ENCODE measurements around the gene PTPRG.

Gene PTPRG

DNA sequence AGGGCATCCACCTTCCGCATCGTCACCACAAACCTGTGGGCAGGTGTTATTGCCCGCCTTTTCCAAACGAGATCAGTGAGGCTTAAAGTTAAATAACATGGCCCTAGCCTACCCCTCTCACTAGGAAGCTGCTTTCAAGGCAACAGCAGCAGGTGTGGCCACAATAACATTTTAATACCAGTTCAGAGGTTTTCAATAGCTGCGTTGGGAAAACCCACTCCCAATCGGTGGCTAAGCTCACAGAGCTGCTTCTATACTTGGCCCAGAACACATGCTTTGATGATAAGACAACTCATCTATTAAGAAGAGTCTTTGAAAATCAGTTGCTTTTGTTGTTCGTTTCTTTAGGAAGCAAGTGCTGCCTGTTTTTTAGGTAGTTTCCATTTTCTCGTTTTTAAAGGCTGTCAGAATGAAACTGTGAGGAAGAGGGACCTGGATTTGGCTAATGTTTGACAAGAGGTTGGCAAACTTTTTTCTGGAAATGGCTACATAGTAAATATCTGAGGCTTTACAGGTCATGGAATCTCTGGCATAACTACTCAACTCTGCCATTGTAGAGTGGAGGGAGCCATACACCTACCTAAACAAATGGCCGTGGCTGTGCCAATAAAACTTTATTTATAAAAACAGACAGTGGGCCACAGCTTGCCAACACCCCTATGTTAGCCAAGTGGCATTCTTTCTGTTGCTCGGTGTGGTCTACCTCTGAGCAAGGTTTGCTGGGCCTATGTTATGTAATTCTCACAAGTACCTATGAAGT, 632.4 kb downstream of the PTPRG start:
- DNase-seq (ENCODE audit: low read depth): no peak

DNA sequence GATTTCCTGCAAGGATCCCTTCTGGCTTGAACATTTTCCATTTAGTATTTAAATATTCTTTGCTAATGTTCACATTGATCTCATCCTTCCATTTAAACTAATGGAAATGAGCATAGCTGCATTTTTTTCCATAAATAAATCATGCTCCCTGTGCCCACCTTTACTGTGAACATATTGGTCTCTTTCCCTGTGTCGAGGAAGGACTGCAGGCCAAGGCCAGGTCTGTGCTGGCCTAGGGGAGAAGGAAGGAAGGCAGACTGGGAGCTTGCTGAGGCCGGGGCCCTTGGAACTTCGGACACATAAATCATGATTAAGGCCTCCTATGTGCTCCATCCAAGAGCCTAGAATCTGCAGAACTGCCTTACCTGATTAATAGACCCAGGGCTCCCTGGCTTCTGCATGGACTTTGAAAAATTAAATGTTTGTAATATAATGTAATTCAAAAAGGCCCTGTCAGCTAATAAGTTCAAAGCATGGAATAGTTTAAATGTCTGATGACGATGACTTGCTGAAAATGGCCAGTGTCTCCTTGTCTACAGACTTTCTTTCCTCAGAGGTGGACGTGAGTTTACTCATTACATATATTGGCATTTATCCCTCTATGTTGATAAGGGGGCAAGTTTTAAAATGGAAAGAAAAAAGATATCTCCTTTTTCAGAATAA, 636.1 kb downstream of the PTPRG start:
- DNase-seq (ENCODE audit: low read depth): no peak

GRCh38 chr3:62199126-62199525, 637.8 kb downstream of the PTPRG start:
- DNase-seq (ENCODE audit: low read depth): no peak

DNA sequence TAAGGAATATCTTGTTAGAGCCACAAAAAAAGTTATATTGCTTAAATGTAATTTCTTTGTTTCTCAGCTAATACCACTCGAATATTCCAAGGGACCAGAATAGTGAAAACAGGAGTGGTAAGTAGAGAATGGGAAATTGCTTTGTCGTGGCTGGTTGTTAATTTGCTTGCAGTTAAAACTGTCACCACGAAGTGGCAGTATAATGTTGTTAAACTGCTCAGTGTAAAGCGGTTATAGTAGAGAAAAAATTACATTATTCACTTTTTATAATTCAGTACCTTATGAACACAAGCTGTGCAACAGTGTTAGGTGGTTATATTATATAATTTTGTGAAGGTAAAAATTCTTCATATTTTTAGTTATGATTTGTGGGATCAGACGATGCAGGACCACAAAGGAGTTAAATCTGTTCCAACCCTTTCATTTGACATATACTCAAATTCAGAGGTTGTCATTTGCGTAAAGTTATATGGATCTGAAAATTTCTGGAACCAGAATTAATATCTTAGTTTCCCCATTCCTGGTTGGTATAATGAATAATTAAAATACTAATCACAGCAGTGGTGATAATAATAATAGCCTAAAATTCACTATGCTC, 640.2 kb downstream of the PTPRG start:
- no peak for DNase-seq (ENCODE audit: low read depth)

GRCh38 chr3:62203152-62203551, 641.8 kb downstream of the PTPRG start:
- no peak for DNase-seq (ENCODE audit: low read depth)

DNA sequence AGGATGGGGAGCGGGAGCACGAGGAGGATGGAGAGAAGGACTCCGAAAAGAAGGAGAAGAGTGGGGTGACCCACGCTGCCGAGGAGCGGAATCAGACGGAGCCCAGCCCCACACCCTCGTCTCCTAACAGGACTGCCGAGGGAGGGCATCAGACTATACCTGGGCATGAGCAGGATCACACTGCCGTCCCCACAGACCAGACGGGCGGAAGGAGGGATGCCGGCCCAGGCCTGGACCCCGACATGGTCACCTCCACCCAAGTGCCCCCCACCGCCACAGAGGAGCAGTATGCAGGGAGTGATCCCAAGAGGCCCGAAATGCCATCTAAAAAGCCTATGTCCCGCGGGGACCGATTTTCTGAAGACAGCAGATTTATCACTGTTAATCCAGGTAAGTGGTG, 642.2 kb downstream of the PTPRG start:
- DNase-seq (ENCODE audit: low read depth): no peak

DNA sequence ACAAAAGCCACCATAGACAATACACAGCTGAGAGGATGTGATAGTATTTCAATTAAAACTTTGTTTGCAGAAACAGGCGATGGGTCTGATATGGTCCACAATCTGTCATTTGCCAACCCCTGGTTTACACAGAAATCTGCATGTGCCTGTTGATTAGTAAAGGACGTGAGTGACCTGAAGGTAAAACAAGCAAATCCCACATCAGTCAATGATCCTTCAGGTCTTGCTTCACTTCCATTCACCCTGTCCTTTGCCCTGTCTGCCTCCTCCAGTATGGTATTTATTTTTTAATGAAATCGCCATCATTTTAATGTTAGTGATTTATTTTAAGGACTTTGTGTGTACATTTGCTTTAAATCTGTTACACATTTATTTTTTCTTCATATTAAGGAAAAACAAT, 645.8 kb downstream of the PTPRG start:
- DNase-seq (ENCODE audit: low read depth): no peak

GRCh38 chr3:62208385-62208784, 647.0 kb downstream of the PTPRG start:
- no peak for DNase-seq (ENCODE audit: low read depth)

GRCh38 chr3:62209101-62209500, 647.7 kb downstream of the PTPRG start:
- no peak for DNase-seq (ENCODE audit: low read depth)

DNA sequence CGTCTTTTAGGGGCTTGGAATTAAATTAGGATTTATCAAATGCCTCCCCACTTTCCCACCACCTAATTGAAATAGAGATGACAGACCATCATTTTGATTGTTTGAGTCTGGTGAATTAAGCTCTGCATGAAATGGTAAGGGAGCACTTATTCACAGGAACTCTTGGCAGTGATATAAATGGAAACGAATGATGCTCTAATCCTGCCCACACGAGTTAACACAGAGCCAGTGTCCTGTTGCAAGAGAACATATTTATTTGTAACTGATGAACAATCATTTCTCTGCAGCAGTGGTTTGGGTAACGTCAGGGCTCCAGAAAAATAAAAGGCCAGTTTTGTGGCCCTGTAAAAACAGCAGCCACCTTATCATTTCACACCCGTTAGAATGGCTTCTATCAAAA, 648.6 kb downstream of the PTPRG start:
- no peak for DNase-seq (ENCODE audit: low read depth)

GRCh38 chr3:62211675-62212429, 650.5 kb downstream of the PTPRG start:
- DNase-seq (ENCODE audit: low read depth): no peak

DNA sequence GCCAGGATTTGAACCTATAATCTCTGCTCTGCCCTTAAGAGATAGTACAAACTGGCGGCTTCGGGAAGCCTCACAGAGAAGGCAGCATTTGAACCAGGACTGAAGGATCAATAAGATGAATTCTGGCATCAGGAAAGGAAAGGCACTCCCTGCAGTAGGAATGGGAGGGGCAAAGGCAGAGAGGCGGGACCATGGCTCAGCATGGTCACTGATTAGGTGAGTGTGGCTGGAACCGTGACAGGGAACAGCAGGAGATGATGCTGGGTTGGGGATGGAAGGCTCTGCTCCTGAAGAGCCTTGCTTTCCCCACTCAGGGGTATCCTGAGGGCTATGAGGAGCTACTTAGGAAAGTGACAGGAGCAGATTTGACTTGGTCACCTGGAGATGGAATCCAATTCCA, 653.5 kb downstream of the PTPRG start:
- no peak for DNase-seq (ENCODE audit: low read depth)

- no peak for DNase-seq (ENCODE audit: low read depth)
Observed at GRCh38 chr3:62220616-62221015, 659.2 kb downstream of the PTPRG start.

DNA sequence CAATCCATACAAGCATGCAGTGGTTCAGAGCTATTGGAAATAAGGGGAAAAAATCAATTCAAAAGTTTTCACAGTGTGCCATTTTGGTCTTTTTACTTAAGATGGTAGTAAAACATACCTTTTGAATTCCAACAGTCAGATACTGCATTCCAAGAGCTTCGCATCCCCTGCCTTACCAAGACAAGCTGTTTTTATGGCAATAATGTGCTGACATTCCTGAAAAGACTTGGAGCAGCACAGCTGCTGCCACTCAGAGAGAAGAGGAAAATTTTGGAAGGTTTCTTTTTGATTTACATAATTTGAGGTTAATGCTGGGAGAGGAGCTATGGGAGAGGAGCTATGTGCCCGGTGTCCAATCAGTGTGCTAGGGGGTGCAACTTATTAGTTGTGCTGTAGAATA, 663.7 kb downstream of the PTPRG start:
- DNase-seq (ENCODE audit: low read depth): no peak

GRCh38 chr3:62226601-62227339, 665.4 kb downstream of the PTPRG start:
- DNase-seq (ENCODE audit: low read depth): no peak

- no peak for DNase-seq (ENCODE audit: low read depth)
Observed at GRCh38 chr3:62228467-62228866, 667.1 kb downstream of the PTPRG start.

DNA sequence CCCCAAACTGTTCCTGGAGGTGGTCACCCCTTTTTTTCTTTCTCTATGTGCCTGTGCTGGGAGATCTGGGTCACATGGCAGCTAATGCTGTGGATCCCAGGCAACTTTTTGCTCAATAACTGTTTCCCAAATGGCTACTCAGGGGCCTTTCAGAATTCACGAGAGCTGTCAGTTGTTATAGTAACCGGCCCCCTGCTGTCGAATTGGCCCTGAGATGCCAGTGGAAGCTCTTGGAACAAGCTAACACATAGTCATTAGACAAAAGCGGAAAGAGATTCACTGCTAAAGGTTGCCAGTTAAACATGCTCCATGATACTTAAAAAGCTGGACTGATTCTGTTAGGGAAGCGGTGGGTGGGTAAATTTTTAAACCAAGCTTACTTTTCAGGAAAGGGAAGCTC, 667.8 kb downstream of the PTPRG start:
- no peak for DNase-seq (ENCODE audit: low read depth)

GRCh38 chr3:62229908-62230307, 668.5 kb downstream of the PTPRG start:
- DNase-seq (ENCODE audit: low read depth): no peak

GRCh38 chr3:62233065-62233464, 671.7 kb downstream of the PTPRG start:
- DNase-seq (ENCODE audit: low read depth): no peak

DNA sequence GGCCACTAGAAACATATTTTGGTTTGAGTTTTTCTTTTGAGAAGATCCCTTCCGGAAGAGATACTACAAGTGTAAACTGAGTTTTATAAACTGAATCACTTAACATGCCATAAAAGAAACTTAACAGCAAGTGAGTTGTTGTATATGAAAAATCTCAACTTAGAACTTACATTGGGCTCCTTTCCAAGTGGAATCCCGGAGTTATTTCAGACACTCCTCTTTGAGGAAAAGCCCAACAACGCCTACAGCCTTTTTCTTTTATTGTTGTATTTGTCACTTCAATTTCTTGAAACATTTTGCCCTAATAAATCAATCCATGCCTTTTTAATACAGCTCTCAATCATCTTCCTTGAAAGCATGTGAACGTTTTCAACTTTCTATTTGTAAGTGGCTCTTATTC, 674.6 kb downstream of the PTPRG start:
- DNase-seq (ENCODE audit: low read depth): no peak

- no peak for DNase-seq (ENCODE audit: low read depth)
Observed at GRCh38 chr3:62237286-62237948, 676.0 kb downstream of the PTPRG start.

All from stimulated activated CD8-positive, alpha-beta memory T cell treated with anti-CD3 and anti-CD28 coated beads, Interleukin-15, amount 100 ng/mL, for 24 hours (primary cell).